GM23248 (cell line): Measurements from ENCODE around the gene PIR.

Experiments used
- EZH2 ChIP-seq: fragments of 200-600 bp; sonication (generic); IDR thresholded peaks from 2 replicates; pipeline ENCODE4 v1.6.1; 2018; ENCODE audit warnings: antibody characterized with exemption, mild to moderate bottlenecking; ENCODE audit not compliant: insufficient read depth, poor library complexity, severe bottlenecking
- EZH2phosphoT487 ChIP-seq: fragments of 200-600 bp; sonication (generic); IDR thresholded peaks from 2 replicates; pipeline ENCODE4 v1.6.1; 2018; ENCODE audit warnings: antibody characterized with exemption, moderate library complexity, mild to moderate bottlenecking, low read depth; ENCODE audit not compliant: insufficient read depth

DNA sequence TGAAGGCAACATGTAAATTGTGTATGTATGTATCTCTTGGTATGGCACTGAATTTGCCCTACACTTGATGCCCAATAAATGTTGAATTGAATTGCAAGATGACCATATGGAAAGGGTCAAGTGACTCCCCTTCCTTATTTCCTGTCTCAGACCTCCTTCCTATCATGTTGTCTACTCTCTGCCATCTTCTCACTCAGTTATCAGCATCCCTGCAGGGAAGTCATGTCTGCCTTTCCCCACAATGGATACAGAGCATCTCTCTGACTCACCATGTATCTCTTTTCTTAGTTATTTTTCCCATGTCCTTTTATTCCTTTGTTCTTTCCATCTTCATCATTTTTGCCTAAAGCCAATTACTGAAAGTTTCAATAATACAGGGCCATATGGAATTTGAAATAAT lies 30.0 kb upstream of the PIR start:
- TF ChIP-seq EZH2, result no peak
- no peak for TF ChIP-seq EZH2phosphoT487
